Right lobe of liver (tissue), 4 donors: ENCODE data around the gene KAT6B.

Source experiments
- POLR2A ChIP-seq: fragments of 450-650 bp; IDR thresholded peaks from one replicate; pipeline ENCODE4 v1.6.1; 2017; ENCODE audit warnings: antibody characterized with exemption, mild to moderate bottlenecking
- TF ChIP-seq, protein P1 (sequence below), 4 donors: fragments of 200-600 bp in 3 of 4; fragments of 450-650 bp in 1 of 4; IDR thresholded peaks; one replicate each; pipeline versions ENCODE4 v1.5.1 to v1.8.0; 2016 to 2022; ENCODE audit warnings: antibody characterized with exemption in 4 of 4, mild to moderate bottlenecking in 2 of 4
- donor health status: DM: no; HTN: no; CAD: no.
- donor health status: DM: no; HTN: no; CAD: no.
- donor health status: DM: no; HTN: yes; CAD: no.

DNA sequence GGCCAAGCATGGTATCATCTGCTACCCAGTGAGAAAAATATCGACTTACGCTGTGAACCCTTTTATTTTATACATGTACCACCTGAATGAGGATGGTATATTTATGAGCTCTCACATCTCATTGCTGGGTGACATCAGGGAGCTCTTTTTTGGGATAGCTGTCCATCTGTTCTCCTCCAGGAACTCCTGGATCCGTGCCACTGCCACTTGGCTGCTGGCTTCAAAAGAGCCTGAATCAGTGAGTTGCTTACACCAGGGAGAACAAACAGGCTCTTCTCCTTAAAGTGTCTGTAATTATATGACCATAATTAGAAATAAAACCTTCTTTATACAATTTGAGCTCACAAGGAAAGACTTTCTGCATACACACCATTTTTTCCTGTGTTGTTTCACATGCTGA, 106.2 kb downstream of the KAT6B start:
- TF ChIP-seq, protein P1, sequence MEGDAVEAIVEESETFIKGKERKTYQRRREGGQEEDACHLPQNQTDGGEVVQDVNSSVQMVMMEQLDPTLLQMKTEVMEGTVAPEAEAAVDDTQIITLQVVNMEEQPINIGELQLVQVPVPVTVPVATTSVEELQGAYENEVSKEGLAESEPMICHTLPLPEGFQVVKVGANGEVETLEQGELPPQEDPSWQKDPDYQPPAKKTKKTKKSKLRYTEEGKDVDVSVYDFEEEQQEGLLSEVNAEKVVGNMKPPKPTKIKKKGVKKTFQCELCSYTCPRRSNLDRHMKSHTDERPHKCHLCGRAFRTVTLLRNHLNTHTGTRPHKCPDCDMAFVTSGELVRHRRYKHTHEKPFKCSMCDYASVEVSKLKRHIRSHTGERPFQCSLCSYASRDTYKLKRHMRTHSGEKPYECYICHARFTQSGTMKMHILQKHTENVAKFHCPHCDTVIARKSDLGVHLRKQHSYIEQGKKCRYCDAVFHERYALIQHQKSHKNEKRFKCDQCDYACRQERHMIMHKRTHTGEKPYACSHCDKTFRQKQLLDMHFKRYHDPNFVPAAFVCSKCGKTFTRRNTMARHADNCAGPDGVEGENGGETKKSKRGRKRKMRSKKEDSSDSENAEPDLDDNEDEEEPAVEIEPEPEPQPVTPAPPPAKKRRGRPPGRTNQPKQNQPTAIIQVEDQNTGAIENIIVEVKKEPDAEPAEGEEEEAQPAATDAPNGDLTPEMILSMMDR (IDR thresholded peaks at IDR 0.05), result no peak
- no peak for TF ChIP-seq POLR2A
